ENCODE data around the gene ZNF532. TPM values are rescaled to one million over a fixed set of nuclear protein-coding genes. Genes with fewer than 3 reads are reported as not detected.
"Not testable (repeated sequence)": the region's sequence is repeated elsewhere in the genome, so short reads cannot be mapped to it uniquely, and the experiment has no call there.

ZNF532 gene
- total RNA-seq, 6 donors from 2014 or later = 35.6 to 76.5 (median 42.9) TPM

- no peak overlapping the region for H3K4me3 ChIP-seq
- 17 to 26% methylated on average over 1 of the region's 1 CpG for WGBS, 2 donors
- DNase-seq = no peak
- ATAC-seq (ENCODE audit: low FRiP score in 2 of 2) = no peak
- H3K36me3 ChIP-seq = no peaks in the 10 kb centered on the region
- peak overlapping the region in 2 of 4 donors; percentile 58 for H3K27ac ChIP-seq
- H3K9me3 ChIP-seq = no peaks in the 10 kb centered on the region
- TF ChIP-seq CTCF (IDR thresholded peaks at IDR 0.05) (no peak), EP300 (IDR thresholded peaks at IDR 0.05) (no peak), POLR2AphosphoS5 (IDR thresholded peaks at IDR 0.05) (no peak), POLR2A (IDR thresholded peaks at IDR 0.05) (no peak)
- H3K4me1 ChIP-seq = no peaks in the 10 kb centered on the region
- H3K27me3 ChIP-seq = no peaks in the 10 kb centered on the region
Measured at GRCh38 chr18:59021500-59021899, 156.8 kb downstream of the ZNF532 start.

GRCh38 chr18:59022167-59022945, 157.7 kb downstream of the ZNF532 start:
- DNase-seq = no peak
- WGBS, 2 donors = 75 to 80% methylated on average over 10 of the region's 10 CpGs
- ATAC-seq (ENCODE audit: low FRiP score in 2 of 2) = peak; percentile 20 to 38
- H3K36me3 ChIP-seq = no peaks in the 10 kb centered on the region
- H3K4me3 ChIP-seq = no peak overlapping the region
- H3K27ac ChIP-seq = peak overlapping the region in 3 of 4 donors; percentile 28 to 70 (median 58)
- TF ChIP-seq POLR2AphosphoS5 (IDR thresholded peaks at IDR 0.05) (peak in 1 of 2 donors; percentile 23), CTCF (IDR thresholded peaks at IDR 0.05) (no peak)
- H3K4me1 ChIP-seq = no peaks in the 10 kb centered on the region
- H3K9me3 ChIP-seq = no peaks in the 10 kb centered on the region
- H3K27me3 ChIP-seq = no peaks in the 10 kb centered on the region

- WGBS, 2 donors = 52 to 55% methylated on average over 3 of the region's 3 CpGs
- TF ChIP-seq EP300 (IDR thresholded peaks at IDR 0.05) = no peak
- ATAC-seq (ENCODE audit: low FRiP score in 2 of 2) (no peak), DNase-seq (no peak)
- Histone ChIP-seq H3K9me3 (no peaks in the 10 kb centered on the region), H3K36me3 (no peaks in the 10 kb centered on the region), H3K27me3 (no peaks in the 10 kb centered on the region), H3K4me3 (no peak overlapping the region), H3K27ac (peak overlapping the region in 3 of 4 donors; percentile 28 to 64 (median 50)), H3K4me1 (no peaks in the 10 kb centered on the region)
Measured at GRCh38 chr18:59024829-59025228, 160.2 kb downstream of the ZNF532 start.

- H3K27ac ChIP-seq = peak overlapping the region in 2 of 4 donors; percentile 50 to 64
- H3K9me3 ChIP-seq; H3K4me1 ChIP-seq; DNase-seq; ATAC-seq (ENCODE audit: low FRiP score in 2 of 2); H3K4me3 ChIP-seq; H3K27me3 ChIP-seq; H3K36me3 ChIP-seq: not testable (repeated sequence)
- WGBS, 2 donors = 94 to 98% methylated on average over 2 of the region's 2 CpGs
Measured at GRCh38 chr18:59025532-59025931, 160.9 kb downstream of the ZNF532 start.

GRCh38 chr18:59026364-59026763, 161.7 kb downstream of the ZNF532 start:
- DNase-seq = no peak
- ATAC-seq (ENCODE audit: low FRiP score in 2 of 2) = no peak

More at GRCh38 chr18:59026364-59026763, 161.7 kb downstream of the ZNF532 start:
- Histone ChIP-seq H3K4me3 (no peak overlapping the region), H3K27ac (no peak overlapping the region), H3K27me3 (no peaks in the 10 kb centered on the region), H3K4me1 (no peaks in the 10 kb centered on the region), H3K9me3 (no peaks in the 10 kb centered on the region), H3K36me3 (no peaks in the 10 kb centered on the region)
- WGBS, 2 donors = 89 to 92% methylated on average over 6 of the region's 6 CpGs
- no peak for TF ChIP-seq CTCF (IDR thresholded peaks at IDR 0.05)
- TF ChIP-seq EP300 (IDR thresholded peaks at IDR 0.05) = no peak
- TF ChIP-seq POLR2AphosphoS5 (IDR thresholded peaks at IDR 0.05) = no peak
- TF ChIP-seq POLR2A (IDR thresholded peaks at IDR 0.05) = no peak

All from upper lobe of left lung (tissue), 6 donors.